Glutamatergic neuron (in vitro differentiated cells): Measurements from ENCODE around the gene ECE1. TPM values are rescaled to one million over a fixed set of nuclear protein-coding genes. Genes with fewer than 3 reads are reported as not detected.

Experiments
- DNase-seq: peaks from one replicate; pipeline ENCODE4 v3.0.0; 2022
- H3K27ac Mint-ChIP-seq: one replicate; pipeline ENCODE4 v1.8.0; 2020; ENCODE audit warnings: mild to moderate bottlenecking, mixed read lengths, inconsistent platforms; ENCODE audit not compliant: unreplicated experiment
- H3K27me3 Mint-ChIP-seq: one replicate; pipeline ENCODE4 v1.8.0; 2020; ENCODE audit warnings: mild to moderate bottlenecking, moderate library complexity, mixed read lengths, inconsistent platforms; ENCODE audit not compliant: unreplicated experiment
- H3K36me3 Mint-ChIP-seq: one replicate; pipeline ENCODE4 v1.8.0; 2020; ENCODE audit warnings: mild to moderate bottlenecking, mixed read lengths, inconsistent platforms; ENCODE audit not compliant: unreplicated experiment
- H3K4me1 Mint-ChIP-seq: one replicate; pipeline ENCODE4 v1.8.0; 2020; ENCODE audit warnings: mild to moderate bottlenecking, low read depth, mixed read lengths, inconsistent platforms; ENCODE audit not compliant: unreplicated experiment
- H3K4me3 Mint-ChIP-seq: one replicate; pipeline ENCODE4 v1.8.0; 2020; ENCODE audit warnings: mild to moderate bottlenecking, mixed read lengths, inconsistent platforms; ENCODE audit not compliant: unreplicated experiment
- H3K9me3 Mint-ChIP-seq: one replicate; pipeline ENCODE4 v1.8.0; 2020; ENCODE audit warnings: mild to moderate bottlenecking, moderate library complexity, mixed read lengths, inconsistent platforms; ENCODE audit not compliant: unreplicated experiment
- total RNA-seq: library from RNA; stranded (reverse); fragmentation: NEBNext Ultra II Directional; extraction: Animal tissue kit (Norgen Biotek cat#: 25700); gene quantifications from one replicate; pipeline ENCODE4 v1.2.1, GENCODE V29; 2021; ENCODE audit not compliant: unreplicated experiment
- TF ChIP-seq, protein P1 (sequence below): fragments of 200-600 bp; sonication (generic); IDR thresholded peaks from one replicate; pipeline ENCODE4 v1.5.0; 2021; ENCODE audit not compliant: partially characterized antibody, unreplicated experiment

Gene ECE1
- total RNA-seq, 1 donor from 2014 or later = 36.1 TPM

DNA sequence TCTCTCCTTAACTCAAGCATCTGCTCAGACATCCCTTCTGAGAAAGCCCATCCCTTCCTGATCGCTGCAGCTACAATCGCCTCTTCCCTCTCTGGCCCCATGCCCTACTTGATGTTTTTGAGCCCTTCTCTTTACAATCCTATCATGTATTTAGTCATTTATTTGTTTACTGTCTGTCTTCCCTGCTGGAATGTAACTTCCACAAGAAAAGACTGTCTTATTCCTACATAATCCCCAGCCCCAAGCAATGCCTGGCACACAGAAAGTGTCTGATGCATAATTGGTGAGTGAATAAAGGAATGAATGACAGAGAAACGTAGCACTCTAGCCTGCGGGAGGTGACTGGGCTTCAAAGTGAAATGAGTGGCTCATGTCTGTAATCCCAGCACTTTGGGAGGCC lies 25.4 kb downstream of the ECE1 start:
- no peak for DNase-seq
- Mint-ChIP-seq H3K4me1 (peaks cover 25% of the 10 kb centered on the region), H3K4me3 (no peak overlapping the region), H3K36me3 (no peaks in the 10 kb centered on the region), H3K9me3 (peaks cover 1% of the 10 kb centered on the region), H3K27ac (no peak overlapping the region), H3K27me3 (peaks cover 6% of the 10 kb centered on the region)
- TF ChIP-seq, protein P1, sequence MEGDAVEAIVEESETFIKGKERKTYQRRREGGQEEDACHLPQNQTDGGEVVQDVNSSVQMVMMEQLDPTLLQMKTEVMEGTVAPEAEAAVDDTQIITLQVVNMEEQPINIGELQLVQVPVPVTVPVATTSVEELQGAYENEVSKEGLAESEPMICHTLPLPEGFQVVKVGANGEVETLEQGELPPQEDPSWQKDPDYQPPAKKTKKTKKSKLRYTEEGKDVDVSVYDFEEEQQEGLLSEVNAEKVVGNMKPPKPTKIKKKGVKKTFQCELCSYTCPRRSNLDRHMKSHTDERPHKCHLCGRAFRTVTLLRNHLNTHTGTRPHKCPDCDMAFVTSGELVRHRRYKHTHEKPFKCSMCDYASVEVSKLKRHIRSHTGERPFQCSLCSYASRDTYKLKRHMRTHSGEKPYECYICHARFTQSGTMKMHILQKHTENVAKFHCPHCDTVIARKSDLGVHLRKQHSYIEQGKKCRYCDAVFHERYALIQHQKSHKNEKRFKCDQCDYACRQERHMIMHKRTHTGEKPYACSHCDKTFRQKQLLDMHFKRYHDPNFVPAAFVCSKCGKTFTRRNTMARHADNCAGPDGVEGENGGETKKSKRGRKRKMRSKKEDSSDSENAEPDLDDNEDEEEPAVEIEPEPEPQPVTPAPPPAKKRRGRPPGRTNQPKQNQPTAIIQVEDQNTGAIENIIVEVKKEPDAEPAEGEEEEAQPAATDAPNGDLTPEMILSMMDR = no peak

DNA sequence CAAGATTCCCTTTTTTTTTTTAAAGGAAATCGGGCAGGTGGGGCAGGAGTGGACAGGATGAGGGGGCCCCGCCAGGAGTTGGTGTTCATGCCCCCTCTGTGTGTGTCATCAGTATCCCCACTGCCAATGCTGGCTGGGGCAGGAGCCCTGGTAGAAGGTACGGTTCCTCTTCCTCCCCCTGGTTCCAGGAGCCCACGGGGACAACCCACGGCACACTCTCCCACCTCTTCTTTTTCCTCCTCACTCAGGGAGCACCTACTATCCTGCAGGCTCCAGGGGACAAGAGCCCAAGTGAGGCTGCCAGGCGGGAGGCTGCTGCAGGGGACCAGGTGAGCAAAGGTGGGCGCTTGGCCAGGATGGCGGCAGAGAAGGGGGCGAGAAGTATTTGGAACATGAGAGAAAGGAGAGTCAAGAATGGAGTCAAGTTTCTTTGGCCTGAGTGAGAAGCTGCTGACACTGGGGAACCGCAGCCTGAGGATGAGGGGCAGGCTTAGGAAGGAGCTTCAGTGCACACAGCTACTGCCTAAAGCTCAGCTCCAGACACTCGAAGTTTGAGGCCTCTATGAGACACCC lies 26.5 kb downstream of the ECE1 start:
- peaks cover 9% of the 10 kb centered on the region for H3K27me3 Mint-ChIP-seq
- no peak overlapping the region for H3K27ac Mint-ChIP-seq
- H3K36me3 Mint-ChIP-seq = no peaks in the 10 kb centered on the region
- H3K9me3 Mint-ChIP-seq = peaks cover 1% of the 10 kb centered on the region
- H3K4me1 Mint-ChIP-seq = peaks cover 30% of the 10 kb centered on the region
- TF ChIP-seq, protein P1 = no peak
- DNase-seq = no peak
- no peak overlapping the region for H3K4me3 Mint-ChIP-seq

- Mint-ChIP-seq H3K9me3 (peaks cover 1% of the 10 kb centered on the region), H3K4me1 (peaks cover 30% of the 10 kb centered on the region), H3K27ac (no peak overlapping the region), H3K27me3 (peaks cover 10% of the 10 kb centered on the region), H3K36me3 (no peaks in the 10 kb centered on the region), H3K4me3 (peak overlapping the region; percentile 30)
- DNase-seq = no peak
- TF ChIP-seq, protein P1 = no peak
These were observed 27.2 kb downstream of the ECE1 start for GRCh38 chr1:21263052-21263429.

GRCh38 chr1:21262293-21263051 lies 27.8 kb downstream of the ECE1 start:
- DNase-seq = peak; percentile 38
- H3K27me3 Mint-ChIP-seq = peaks cover 10% of the 10 kb centered on the region
- TF ChIP-seq, protein P1 = no peak
- peak overlapping the region; percentile 76 for H3K27ac Mint-ChIP-seq
- H3K4me1 Mint-ChIP-seq = peaks cover 30% of the 10 kb centered on the region
- peaks cover 1% of the 10 kb centered on the region for H3K9me3 Mint-ChIP-seq
- H3K4me3 Mint-ChIP-seq = peak overlapping the region; percentile 75
- no peaks in the 10 kb centered on the region for H3K36me3 Mint-ChIP-seq
